ENCODE data around the gene CDK6. TPM values are rescaled to one million over a fixed set of nuclear protein-coding genes. Genes with fewer than 3 reads are reported as not detected.

The CDK6 gene
- total RNA-seq, 4 donors from 2014 or later, result 12.9 to 32.7 (median 21.6) TPM

GRCh38 chr7:92557249-92557648 is 279.1 kb downstream of the CDK6 start:
- H3K27me3 ChIP-seq, result no peaks in the 10 kb centered on the region
- in situ Hi-C loops (cut with MboI; ENCODE audit: low pct_ligation_motif_present in 1 of 4, low pct_unique_long_range_greater_than_20kb in 1 of 4, low sequenced_read_pairs in 3 of 4), result no loop called here
- TF ChIP-seq EP300 (IDR thresholded peaks at IDR 0.05; ENCODE audit: low read depth), result no peak
- TF ChIP-seq CTCF (IDR thresholded peaks at IDR 0.05), result no peak
- TF ChIP-seq POLR2A (IDR thresholded peaks at IDR 0.05), result no peak
- TF ChIP-seq POLR2AphosphoS5 (IDR thresholded peaks at IDR 0.05), result no peak
- no peak overlapping the region for H3K4me3 ChIP-seq
- H3K36me3 ChIP-seq, result peaks cover 0 to 12% (median 1%) of the 10 kb centered on the region in 4 donors
- 58 to 92% methylated on average over 2 of the region's 2 CpGs for WGBS, 2 donors (ENCODE audit: low coverage in 1 of 2)
- H3K27ac ChIP-seq, result no peak overlapping the region
- intact Hi-C loops (cut with DNase I; ENCODE audit: low total_unique reads), result no loop called here
- H3K4me1 ChIP-seq, result no peaks in the 10 kb centered on the region
- no peak for DNase-seq
- H3K9me3 ChIP-seq, result no peaks in the 10 kb centered on the region

Small RNA genes within 50 kb of the gene (small RNA-seq; reads per million reads assigned to genes)
- gene RNU6-10P, result 0 to 0.12 (median 0) reads per million in 4 donors

Other genes with a start within 250 kb of the CDK6 start
- gene FAM133B, start 246.2 kb downstream of the CDK6 start, total RNA-seq, result 10 to 100 TPM in 3 of 4 donors, 1 to 10 TPM in 1; 6.8 to 32.6 (median 15.3) TPM

All from transverse colon (tissue), 4 donors.